ENCODE measurements around the gene SPRY4.

The SPRY4 gene

GRCh38 chr5:142315096-142315900 is 9.5 kb downstream of the SPRY4 start:
- ChIA-PET POLR2A (interaction anchor here (1.2 kb wide), 1 partner anchor 13 kb away, joined by 3 read pairs; no protein-coding TSS in a partner anchor), CTCF (interaction anchor here (0.7 to 3.5 kb wide), 5 partner anchors 16 to 236 kb away, joined by 3 to 16 read pairs (median 4); no protein-coding TSS in a partner anchor)
- no peak for TF ChIP-seq CTCF (IDR thresholded peaks at IDR 0.05; ENCODE audit: insufficient read depth, low read length, missing control alignments)
- no peak for DNase-seq (ENCODE audit: low read depth, low spot score)
- no peak overlapping the region for H3K4me3 ChIP-seq (ENCODE audit: low read depth, low read length)

GRCh38 chr5:142314606-142315005 is 10.2 kb downstream of the SPRY4 start:
- ChIA-PET POLR2A (no interaction called here), CTCF (interaction anchor here (0.7 kb wide), 1 partner anchor 231 kb away, joined by 3 read pairs; no protein-coding TSS in a partner anchor)
- no peak overlapping the region for H3K4me3 ChIP-seq (ENCODE audit: low read depth, low read length)
- DNase-seq (ENCODE audit: low read depth, low spot score): no peak
- TF ChIP-seq CTCF (IDR thresholded peaks at IDR 0.05; ENCODE audit: insufficient read depth, low read length, missing control alignments): no peak

GRCh38 chr5:142314109-142314508 is 10.7 kb downstream of the SPRY4 start:
- DNase-seq (ENCODE audit: low read depth, low spot score): no peak
- TF ChIP-seq CTCF (IDR thresholded peaks at IDR 0.05; ENCODE audit: insufficient read depth, low read length, missing control alignments): no peak
- ChIA-PET CTCF (no interaction called here), POLR2A (no interaction called here)
- no peak overlapping the region for H3K4me3 ChIP-seq (ENCODE audit: low read depth, low read length)

GRCh38 chr5:142313682-142314081 is 11.1 kb downstream of the SPRY4 start:
- TF ChIP-seq CTCF (IDR thresholded peaks at IDR 0.05; ENCODE audit: insufficient read depth, low read length, missing control alignments): no peak
- ChIA-PET POLR2A (no interaction called here), CTCF (no interaction called here)
- no peak for DNase-seq (ENCODE audit: low read depth, low spot score)
- no peak overlapping the region for H3K4me3 ChIP-seq (ENCODE audit: low read depth, low read length)

- H3K4me3 ChIP-seq (ENCODE audit: low read depth, low read length): no peak overlapping the region
- DNase-seq (ENCODE audit: low read depth, low spot score): no peak
- TF ChIP-seq CTCF (IDR thresholded peaks at IDR 0.05; ENCODE audit: insufficient read depth, low read length, missing control alignments): no peak
- ChIA-PET POLR2A (no interaction called here), CTCF (no interaction called here)
Observed at GRCh38 chr5:142313275-142313674, 11.5 kb downstream of the SPRY4 start.

- POLR2A ChIA-PET: no interaction called here
- no peak overlapping the region for H3K4me3 ChIP-seq (ENCODE audit: low read depth, low read length)
- TF ChIP-seq CTCF (IDR thresholded peaks at IDR 0.05; ENCODE audit: insufficient read depth, low read length, missing control alignments): no peak
- CTCF ChIA-PET: interaction anchor here (0.6 to 3.0 kb wide), 7 partner anchors 8 to 236 kb away, joined by 3 to 11 read pairs (median 4); partner anchors contain the start of gene SPRY4
- no peak for DNase-seq (ENCODE audit: low read depth, low spot score)
Observed at GRCh38 chr5:142312399-142312798, 12.4 kb downstream of the SPRY4 start.

Measured in AG04449 (cell line).